ENCODE measurements around the gene WFDC1. TPM values are rescaled to one million over a fixed set of nuclear protein-coding genes. Genes with fewer than 3 reads are reported as not detected.

WFDC1 gene
- total RNA-seq, 1 experiment from 2014 or later, result not detected

DNA sequence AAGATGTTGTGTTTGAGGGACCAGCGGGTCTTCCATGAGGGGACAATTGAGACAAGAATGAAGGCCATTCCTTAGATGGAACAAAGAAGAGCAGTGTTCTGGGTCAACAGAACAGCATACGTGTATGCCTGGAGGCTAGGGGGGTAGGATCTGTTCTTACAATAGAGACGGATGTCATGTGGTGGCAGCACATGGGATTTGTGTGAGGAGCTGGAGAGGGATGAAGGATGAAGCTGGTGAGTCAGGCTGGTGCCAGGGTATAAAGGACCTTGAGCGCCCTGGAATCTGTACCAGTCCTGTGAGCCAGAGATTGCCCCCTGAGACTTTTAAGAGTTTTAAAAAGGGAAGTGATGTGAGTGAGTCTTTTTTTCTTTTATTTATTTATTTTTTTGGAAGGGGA, 22.8 kb upstream of the WFDC1 start:
- CTCF ChIA-PET, result no interaction called here
- Histone ChIP-seq H3K9me3 (ENCODE audit: control insufficient read depth, insufficient read depth, low read depth, low read length) (no peaks in the 10 kb centered on the region), H3K27ac (ENCODE audit: low read length) (no peak overlapping the region), H3K27me3 (ENCODE audit: control insufficient read depth, insufficient read depth, low read length) (no peaks in the 10 kb centered on the region), H3K4me3 (ENCODE audit: low read depth in 2 of 2, low read length in 2 of 2) (no peak overlapping the region), H3K4me1 (ENCODE audit: control insufficient read depth, insufficient read depth, low read length) (no peaks in the 10 kb centered on the region), H3K36me3 (ENCODE audit: control insufficient read depth, insufficient read depth, low read length) (no peaks in the 10 kb centered on the region)
- no peak for ATAC-seq
- BruUV-seq (replicated peaks), result no TSS peak
- in situ Hi-C loops (cut with HindIII; ENCODE audit: low pct_unique_long_range_greater_than_20kb, low sequenced_read_pairs) (no loop called here), intact Hi-C loops (cut with micrococcal nuclease; ENCODE audit: unreplicated experiment) (no loop called here)
- POLR2A ChIA-PET, result no interaction called here
- TF ChIP-seq, protein P1, sequence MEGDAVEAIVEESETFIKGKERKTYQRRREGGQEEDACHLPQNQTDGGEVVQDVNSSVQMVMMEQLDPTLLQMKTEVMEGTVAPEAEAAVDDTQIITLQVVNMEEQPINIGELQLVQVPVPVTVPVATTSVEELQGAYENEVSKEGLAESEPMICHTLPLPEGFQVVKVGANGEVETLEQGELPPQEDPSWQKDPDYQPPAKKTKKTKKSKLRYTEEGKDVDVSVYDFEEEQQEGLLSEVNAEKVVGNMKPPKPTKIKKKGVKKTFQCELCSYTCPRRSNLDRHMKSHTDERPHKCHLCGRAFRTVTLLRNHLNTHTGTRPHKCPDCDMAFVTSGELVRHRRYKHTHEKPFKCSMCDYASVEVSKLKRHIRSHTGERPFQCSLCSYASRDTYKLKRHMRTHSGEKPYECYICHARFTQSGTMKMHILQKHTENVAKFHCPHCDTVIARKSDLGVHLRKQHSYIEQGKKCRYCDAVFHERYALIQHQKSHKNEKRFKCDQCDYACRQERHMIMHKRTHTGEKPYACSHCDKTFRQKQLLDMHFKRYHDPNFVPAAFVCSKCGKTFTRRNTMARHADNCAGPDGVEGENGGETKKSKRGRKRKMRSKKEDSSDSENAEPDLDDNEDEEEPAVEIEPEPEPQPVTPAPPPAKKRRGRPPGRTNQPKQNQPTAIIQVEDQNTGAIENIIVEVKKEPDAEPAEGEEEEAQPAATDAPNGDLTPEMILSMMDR (IDR thresholded peaks at IDR 0.05), result no peak
- TF ChIP-seq, protein P2, sequence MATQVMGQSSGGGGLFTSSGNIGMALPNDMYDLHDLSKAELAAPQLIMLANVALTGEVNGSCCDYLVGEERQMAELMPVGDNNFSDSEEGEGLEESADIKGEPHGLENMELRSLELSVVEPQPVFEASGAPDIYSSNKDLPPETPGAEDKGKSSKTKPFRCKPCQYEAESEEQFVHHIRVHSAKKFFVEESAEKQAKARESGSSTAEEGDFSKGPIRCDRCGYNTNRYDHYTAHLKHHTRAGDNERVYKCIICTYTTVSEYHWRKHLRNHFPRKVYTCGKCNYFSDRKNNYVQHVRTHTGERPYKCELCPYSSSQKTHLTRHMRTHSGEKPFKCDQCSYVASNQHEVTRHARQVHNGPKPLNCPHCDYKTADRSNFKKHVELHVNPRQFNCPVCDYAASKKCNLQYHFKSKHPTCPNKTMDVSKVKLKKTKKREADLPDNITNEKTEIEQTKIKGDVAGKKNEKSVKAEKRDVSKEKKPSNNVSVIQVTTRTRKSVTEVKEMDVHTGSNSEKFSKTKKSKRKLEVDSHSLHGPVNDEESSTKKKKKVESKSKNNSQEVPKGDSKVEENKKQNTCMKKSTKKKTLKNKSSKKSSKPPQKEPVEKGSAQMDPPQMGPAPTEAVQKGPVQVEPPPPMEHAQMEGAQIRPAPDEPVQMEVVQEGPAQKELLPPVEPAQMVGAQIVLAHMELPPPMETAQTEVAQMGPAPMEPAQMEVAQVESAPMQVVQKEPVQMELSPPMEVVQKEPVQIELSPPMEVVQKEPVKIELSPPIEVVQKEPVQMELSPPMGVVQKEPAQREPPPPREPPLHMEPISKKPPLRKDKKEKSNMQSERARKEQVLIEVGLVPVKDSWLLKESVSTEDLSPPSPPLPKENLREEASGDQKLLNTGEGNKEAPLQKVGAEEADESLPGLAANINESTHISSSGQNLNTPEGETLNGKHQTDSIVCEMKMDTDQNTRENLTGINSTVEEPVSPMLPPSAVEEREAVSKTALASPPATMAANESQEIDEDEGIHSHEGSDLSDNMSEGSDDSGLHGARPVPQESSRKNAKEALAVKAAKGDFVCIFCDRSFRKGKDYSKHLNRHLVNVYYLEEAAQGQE (IDR thresholded peaks at IDR 0.05; ENCODE audit: insufficient read depth in 1 of 2, low read depth in 2 of 2, low read length in 1 of 2), result no peak
- no peak for TF ChIP-seq POLR2AphosphoS5 (IDR thresholded peaks at IDR 0.05; ENCODE audit: low read depth, low read length)
- no peak for TF ChIP-seq TCF7L2 (IDR thresholded peaks at IDR 0.05; ENCODE audit: low read depth, low read length)
- no peak for TF ChIP-seq SIN3A (IDR thresholded peaks at IDR 0.05; ENCODE audit: borderline replicate concordance, insufficient read depth, low read depth, low read length)
- no peak for DNase-seq (ENCODE audit: low read depth, low spot score)

DNA sequence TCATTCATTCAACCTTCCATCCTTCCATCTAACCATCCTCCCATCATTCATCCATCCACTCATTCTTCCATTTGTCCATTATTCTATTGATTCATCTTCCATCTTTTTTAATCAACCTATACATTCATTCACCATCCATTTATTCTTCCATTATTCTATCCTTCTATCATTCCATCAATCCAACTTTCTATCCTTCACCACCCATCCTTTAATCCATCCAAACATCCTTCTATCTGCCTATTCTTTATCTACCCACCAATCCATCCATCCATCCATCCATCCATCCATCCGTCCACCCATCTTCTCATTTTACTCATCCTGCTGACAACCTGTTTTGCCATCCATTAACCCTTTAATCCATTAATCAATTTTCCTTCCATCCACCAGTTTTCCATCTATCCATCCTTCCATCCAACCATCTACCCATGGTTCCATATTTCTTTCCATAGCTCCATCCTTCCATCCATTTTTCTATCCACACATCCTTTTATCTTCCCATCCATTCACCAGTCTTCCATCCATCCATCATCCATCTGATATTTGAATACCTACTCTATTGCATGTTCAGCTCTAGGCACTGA, 21.8 kb upstream of the WFDC1 start:
- CTCF ChIA-PET, result no interaction called here
- Histone ChIP-seq H3K27me3 (ENCODE audit: control insufficient read depth, insufficient read depth, low read length) (no peaks in the 10 kb centered on the region), H3K4me3 (ENCODE audit: low read depth in 2 of 2, low read length in 2 of 2) (no peak overlapping the region), H3K36me3 (ENCODE audit: control insufficient read depth, insufficient read depth, low read length) (no peaks in the 10 kb centered on the region), H3K27ac (ENCODE audit: low read length) (no peak overlapping the region), H3K4me1 (ENCODE audit: control insufficient read depth, insufficient read depth, low read length) (no peaks in the 10 kb centered on the region), H3K9me3 (ENCODE audit: control insufficient read depth, insufficient read depth, low read depth, low read length) (no peaks in the 10 kb centered on the region)
- DNase-seq (ENCODE audit: low read depth, low spot score), result no peak
- in situ Hi-C loops (cut with HindIII; ENCODE audit: low pct_unique_long_range_greater_than_20kb, low sequenced_read_pairs), result no loop called here
- no TSS peak for BruUV-seq (replicated peaks)
- ATAC-seq, result no peak
- POLR2A ChIA-PET, result no interaction called here
- TF ChIP-seq SIN3A (IDR thresholded peaks at IDR 0.05; ENCODE audit: borderline replicate concordance, insufficient read depth, low read depth, low read length), result no peak
- TF ChIP-seq POLR2AphosphoS5 (IDR thresholded peaks at IDR 0.05; ENCODE audit: low read depth, low read length), result no peak
- no peak for TF ChIP-seq TCF7L2 (IDR thresholded peaks at IDR 0.05; ENCODE audit: low read depth, low read length)
- TF ChIP-seq, protein P1 (IDR thresholded peaks at IDR 0.05), result no peak
- TF ChIP-seq, protein P2 (IDR thresholded peaks at IDR 0.05; ENCODE audit: insufficient read depth in 1 of 2, low read depth in 2 of 2, low read length in 1 of 2), result no peak
- intact Hi-C loops (cut with micrococcal nuclease; ENCODE audit: unreplicated experiment), result no loop called here

Data from Panc1 (cell line).